GM12872 (cell line): ENCODE measurements around the gene HOXB3.

ENCODE experiments used
- TF ChIP-seq, protein P1 (sequence below): IDR thresholded peaks from 3 replicates; pipeline ENCODE4 v1.5.1; 2011; ENCODE audit warnings: low read depth, mild to moderate bottlenecking, low read length, moderate library complexity; ENCODE audit not compliant: insufficient read depth

Gene HOXB3

DNA sequence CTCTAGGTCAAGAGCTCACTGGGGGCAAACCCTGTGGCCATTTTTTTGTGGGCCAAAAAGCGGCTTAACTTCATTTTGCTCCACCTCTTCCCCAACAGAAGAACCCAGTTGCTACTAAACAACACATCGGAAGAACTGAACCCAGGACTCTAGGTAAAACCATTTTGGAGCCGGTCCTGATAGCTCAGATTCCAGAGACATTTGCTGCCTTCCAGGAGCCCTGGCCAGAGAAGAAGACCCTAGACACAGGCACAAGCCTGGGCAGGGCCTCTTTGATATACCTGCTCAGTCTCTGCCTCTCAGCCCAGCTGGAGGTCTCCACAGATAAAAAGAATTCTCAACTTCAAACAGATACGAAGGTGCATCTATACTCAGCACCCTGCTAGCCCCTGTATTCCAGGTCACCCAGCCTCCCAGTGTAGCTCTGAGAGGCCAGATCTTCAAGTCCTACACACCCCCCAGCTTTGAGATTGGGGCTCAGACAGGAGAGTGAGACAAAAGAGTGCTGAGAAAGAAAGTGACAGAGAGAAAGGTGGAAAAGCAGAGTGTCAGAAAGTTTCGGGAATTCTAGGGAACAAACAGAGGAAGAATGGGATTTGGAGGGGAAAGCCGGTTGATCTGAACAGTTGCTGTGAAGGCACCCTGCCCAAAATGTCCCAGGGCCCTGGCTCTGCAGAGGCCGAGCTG is 42.7 kb upstream of the HOXB3 start:
- TF ChIP-seq, protein P1, sequence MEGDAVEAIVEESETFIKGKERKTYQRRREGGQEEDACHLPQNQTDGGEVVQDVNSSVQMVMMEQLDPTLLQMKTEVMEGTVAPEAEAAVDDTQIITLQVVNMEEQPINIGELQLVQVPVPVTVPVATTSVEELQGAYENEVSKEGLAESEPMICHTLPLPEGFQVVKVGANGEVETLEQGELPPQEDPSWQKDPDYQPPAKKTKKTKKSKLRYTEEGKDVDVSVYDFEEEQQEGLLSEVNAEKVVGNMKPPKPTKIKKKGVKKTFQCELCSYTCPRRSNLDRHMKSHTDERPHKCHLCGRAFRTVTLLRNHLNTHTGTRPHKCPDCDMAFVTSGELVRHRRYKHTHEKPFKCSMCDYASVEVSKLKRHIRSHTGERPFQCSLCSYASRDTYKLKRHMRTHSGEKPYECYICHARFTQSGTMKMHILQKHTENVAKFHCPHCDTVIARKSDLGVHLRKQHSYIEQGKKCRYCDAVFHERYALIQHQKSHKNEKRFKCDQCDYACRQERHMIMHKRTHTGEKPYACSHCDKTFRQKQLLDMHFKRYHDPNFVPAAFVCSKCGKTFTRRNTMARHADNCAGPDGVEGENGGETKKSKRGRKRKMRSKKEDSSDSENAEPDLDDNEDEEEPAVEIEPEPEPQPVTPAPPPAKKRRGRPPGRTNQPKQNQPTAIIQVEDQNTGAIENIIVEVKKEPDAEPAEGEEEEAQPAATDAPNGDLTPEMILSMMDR, result no peak

DNA sequence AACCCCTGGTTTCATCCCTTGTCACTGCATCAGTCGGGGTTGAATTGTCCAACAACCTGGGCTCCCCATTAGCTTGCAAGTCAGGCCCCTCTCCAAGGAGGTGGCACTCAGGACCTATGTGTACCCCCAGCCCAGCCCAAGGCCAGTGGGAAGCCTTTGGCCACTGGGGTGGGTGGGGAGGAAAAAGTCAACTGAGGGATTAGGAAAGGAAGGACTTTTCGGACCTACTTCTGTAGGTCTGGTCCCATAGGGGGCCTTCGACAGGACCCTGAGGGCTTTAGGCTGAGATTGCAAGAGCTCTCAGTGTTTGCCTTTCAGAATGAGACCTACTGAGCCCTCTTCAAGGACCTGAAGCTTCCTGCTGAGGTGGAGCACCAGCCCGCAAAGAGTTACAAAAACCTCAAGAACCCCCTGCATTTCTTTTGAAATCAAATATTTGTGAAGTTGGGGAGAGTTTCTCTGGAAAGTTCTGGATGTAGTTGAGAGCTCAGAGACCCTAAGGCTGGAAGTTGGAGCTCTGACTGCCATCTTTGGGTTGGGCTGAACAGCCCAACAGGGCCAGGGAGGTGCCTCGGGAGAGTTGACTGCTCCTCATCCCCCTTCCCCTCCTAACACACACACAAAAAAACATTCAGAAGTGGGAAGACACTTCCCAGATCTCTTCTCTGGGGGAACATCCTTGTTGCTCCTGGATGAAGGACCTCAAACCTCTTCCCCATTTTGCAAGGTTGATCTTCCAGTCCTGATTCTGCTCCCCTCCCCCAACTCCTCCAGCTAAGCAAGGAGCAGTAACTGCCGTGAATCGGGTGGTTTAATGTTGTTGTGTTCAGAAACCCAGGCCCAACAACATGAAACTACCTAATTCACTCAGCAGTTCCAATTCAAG is 41.9 kb upstream of the HOXB3 start:
- TF ChIP-seq, protein P1, result no peak

DNA sequence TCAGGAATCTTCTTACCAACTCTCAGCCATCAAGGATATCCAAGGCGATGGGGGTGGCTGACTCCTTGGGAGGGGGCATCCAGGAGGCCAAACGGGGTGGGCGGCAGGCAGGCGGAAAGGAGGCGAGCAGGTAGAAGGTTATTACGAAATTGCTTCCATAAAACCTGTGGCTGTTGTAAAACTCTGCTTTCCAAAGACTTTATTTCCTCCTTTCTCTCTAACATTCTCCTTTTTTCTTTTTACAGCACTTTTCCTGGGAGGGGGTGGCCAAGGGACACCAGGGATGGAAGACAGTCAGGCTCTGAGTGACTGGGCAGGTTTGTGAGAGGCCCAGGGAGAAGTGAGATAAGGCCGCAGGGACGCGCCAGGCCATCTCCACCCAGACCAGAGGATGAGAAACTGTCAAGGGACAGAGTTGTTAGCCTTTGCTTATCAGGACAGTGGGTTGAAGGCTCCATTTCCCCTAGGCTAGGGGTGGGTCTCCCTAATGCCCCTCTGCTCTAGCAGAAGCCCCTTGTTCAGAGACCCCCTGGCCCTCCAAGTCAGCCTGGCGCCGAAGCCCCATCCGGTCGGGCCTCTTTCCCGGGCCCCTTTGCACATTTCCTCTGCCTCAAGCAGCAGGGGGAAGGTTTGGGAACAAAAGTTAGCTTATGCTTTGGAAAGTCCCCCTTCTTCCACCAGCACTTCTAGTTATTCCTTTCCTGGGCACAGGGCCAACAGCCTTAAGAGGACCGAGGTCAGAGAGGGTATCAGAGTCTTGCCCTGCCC is 41.1 kb upstream of the HOXB3 start:
- TF ChIP-seq, protein P1, result no peak

DNA sequence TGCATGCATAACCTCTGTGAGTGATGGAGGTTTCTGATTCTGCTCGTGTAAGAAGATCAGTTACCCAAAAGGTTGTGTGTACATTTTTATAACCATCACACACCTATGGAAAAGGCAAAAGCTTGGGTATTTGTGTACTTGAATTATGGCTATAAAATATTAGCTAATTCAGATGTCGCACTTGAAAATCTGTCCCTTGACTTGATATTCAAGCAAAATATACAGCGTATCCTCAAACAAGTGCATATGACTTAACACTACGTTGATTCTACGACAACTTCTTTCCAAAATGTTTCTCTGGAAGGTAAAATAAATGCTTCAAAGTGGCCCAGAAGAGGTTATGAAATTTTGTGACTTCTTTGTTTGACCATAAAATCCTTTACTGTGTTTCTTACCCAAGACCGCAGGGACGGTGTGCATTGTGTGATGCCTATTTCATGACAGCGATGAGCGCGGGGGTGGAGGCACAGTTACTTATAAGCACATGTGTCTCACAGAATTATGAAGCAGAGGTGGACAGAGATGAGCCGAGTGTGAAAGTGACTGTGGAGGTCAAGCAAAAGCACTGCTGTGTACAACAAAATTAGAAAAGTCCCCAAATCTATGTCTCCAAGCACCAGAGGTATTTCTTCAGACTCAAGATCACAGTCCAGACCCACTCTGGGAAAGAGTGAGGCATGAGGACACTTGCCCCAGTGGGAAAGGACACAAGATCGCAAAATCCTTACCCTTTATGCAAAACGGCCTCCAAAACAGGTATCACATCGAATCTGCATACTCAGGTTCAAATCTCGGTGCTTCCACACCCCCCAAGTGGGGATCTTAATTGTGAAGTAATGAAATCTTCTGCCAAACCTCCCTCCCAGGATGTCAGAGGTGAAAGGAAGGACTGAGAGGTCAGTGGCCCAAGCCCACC is 40.2 kb upstream of the HOXB3 start:
- TF ChIP-seq, protein P1, result no peak

DNA sequence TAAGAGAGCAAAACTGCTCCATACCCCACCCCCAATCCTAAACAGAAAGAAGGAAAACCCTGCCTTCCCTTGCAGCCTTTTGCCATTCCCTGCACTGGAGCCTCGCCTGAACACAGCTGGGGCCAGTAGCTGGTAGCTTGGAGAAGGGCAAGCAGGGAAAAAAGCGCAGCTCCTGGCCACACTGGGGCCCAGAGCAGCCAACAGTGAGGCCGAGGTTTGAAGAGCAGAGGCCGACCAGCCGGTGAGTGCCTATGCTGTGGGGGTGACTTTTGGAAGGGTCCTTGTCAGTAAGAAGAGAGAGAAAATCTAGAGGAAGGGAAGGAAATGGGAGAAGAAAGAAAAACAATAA is 39.3 kb upstream of the HOXB3 start:
- TF ChIP-seq, protein P1, result no peak

DNA sequence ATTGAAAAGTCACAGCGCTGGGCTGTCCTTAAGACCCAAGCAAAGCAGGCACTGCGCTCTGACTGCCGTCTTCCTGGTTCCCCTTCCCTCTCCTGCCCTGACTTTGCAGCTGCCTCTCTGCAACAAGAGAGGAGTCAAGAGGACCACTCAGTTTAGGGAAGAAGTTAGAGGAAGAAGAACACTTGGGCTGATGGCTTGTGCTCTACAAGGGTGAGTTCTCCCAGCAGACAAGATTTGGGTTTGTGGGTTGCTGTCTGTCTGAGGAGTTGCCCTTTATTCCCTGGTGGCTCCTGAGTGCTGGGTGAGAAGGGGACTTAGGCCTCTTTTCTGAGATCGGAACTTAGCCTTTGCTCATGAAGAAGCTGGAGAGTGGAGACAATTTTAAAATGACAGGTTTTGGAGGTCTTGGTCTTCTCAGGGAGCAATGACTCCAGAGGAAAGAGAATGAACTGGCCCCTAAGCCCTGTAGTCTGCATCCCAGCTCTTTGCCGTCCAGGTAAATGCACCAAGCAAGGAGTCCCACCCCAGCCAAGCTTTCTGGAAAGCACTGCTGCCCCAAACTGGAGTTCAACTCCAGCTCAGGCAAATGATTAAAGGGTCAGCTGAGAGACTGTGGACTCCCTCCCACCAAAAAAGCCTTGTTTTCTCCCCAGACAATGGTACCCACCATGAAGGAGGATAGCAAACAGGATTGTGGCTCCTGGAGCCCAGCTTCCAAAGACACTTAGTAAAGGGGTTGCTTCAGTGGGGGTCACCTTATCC is 38.8 kb upstream of the HOXB3 start:
- TF ChIP-seq, protein P1, result no peak
